Fibroblast of lung (primary cell): ENCODE measurements around the gene BTNL9. TPM values are rescaled to one million over a fixed set of nuclear protein-coding genes. Genes with fewer than 3 reads are reported as not detected.

ENCODE experiments used
- DNase-seq, 2 donors: peaks; one replicate each; pipeline versions ENCODE4 v3.0.0 to v3.0.0-alpha.2; 2010; ENCODE audit warnings: low read depth in 2 of 2
- H2AFZ ChIP-seq: 2 replicates; pipeline ENCODE4 v1.5.1; 2012; ENCODE audit warnings: low read length, control low read depth, inconsistent platforms
- H3K27ac ChIP-seq: 2 replicates; pipeline ENCODE4 v1.5.1; 2011; ENCODE audit warnings: low read length, control low read depth; ENCODE audit not compliant: insufficient read depth
- H3K27me3 ChIP-seq: 2 replicates; pipeline ENCODE4 v1.5.1; 2011; ENCODE audit warnings: mild to moderate bottlenecking, low read length; ENCODE audit not compliant: control insufficient read depth, insufficient read depth
- H3K36me3 ChIP-seq: 2 replicates; pipeline ENCODE4 v1.5.1; 2011; ENCODE audit warnings: low read length; ENCODE audit not compliant: control insufficient read depth, insufficient read depth
- H3K4me1 ChIP-seq: 2 replicates; pipeline ENCODE4 v1.5.1; 2011; ENCODE audit warnings: low read length; ENCODE audit not compliant: control insufficient read depth, insufficient read depth; ENCODE audit errors: extremely low read depth
- H3K4me2 ChIP-seq: 2 replicates; pipeline ENCODE4 v1.5.1; 2011; ENCODE audit warnings: low read length, control low read depth; ENCODE audit not compliant: insufficient read depth; ENCODE audit errors: extremely low read depth
- H3K4me3 ChIP-seq, 4 experiments: fragments of 200-600 bp in 1 of 4; sonication (generic) in 1 of 4; replicated peaks in 1 of 4; 2 replicates each; pipeline ENCODE4 v1.5.1; 2011 to 2016; ENCODE audit warnings: low read length in 4 of 4, low read depth in 3 of 4, mild to moderate bottlenecking in 3 of 4, control low read depth in 2 of 4, inconsistent platforms in 1 of 4, mixed read lengths in 1 of 4; ENCODE audit not compliant: insufficient read depth in 1 of 4; ENCODE audit errors: control extremely low read depth in 1 of 4
- H3K79me2 ChIP-seq: 2 replicates; pipeline ENCODE4 v1.5.1; 2012; ENCODE audit warnings: mild to moderate bottlenecking, low read length, inconsistent platforms; ENCODE audit not compliant: control insufficient read depth, insufficient read depth
- H3K9ac ChIP-seq: 2 replicates; pipeline ENCODE4 v1.5.1; 2011; ENCODE audit warnings: mild to moderate bottlenecking, low read length, control low read depth; ENCODE audit not compliant: insufficient read depth
- H3K9me3 ChIP-seq: 2 replicates; pipeline ENCODE4 v1.5.1; 2012; ENCODE audit warnings: low read depth, low read length; ENCODE audit not compliant: control insufficient read depth, insufficient read depth
- H4K20me1 ChIP-seq: 2 replicates; pipeline ENCODE4 v1.5.1; 2011; ENCODE audit warnings: low read length; ENCODE audit not compliant: control insufficient read depth, insufficient read depth; ENCODE audit errors: extremely low read depth
- CTCF ChIP-seq, 2 donors: IDR thresholded peaks in 1 of 2; conservative IDR thresholded peaks in 1 of 2; 1 replicate in 1 of 2; 2 replicates in 1 of 2; pipeline ENCODE4 v1.5.1; 2011 to 2012; ENCODE audit warnings: low read length in 2 of 2, control low read depth in 1 of 2, inconsistent platforms in 1 of 2, low read depth in 1 of 2, mild to moderate bottlenecking in 1 of 2
- EZH2 ChIP-seq: IDR thresholded peaks from 2 replicates; pipeline ENCODE4 v1.5.1; 2012; ENCODE audit warnings: low read length, control low read depth, mild to moderate bottlenecking; ENCODE audit errors: missing control alignments
- polyA plus RNA-seq, 2 donors: library from polyadenylated mRNA; depleted of rRNA in 1 of 2; stranded (reverse) in 1 of 2; unstranded in 1 of 2; fragments of >200 nt; gene quantifications; 2 replicates each; pipeline ENCODE4 v1.2.1, GENCODE V29; 2011 to 2012; ENCODE audit warnings: missing spikeins in 1 of 2
- total RNA-seq: library from RNA; depleted of rRNA; stranded (reverse); fragments of >200 nt; gene quantifications from 2 replicates; pipeline ENCODE4 v1.2.1, GENCODE V29; 2014

The BTNL9 gene
- total and polyA plus RNA-seq, 2 donors (not counting 1 experiment from before 2014, with no cell fraction given): not detected

- no peaks in the 10 kb centered on the region for H3K9me3 ChIP-seq
- peaks cover 6% of the 10 kb centered on the region for H3K27me3 ChIP-seq
- no peak overlapping the region for H3K27ac ChIP-seq
- H3K36me3 ChIP-seq: no peaks in the 10 kb centered on the region
- no peak overlapping the region for H2AFZ ChIP-seq
- DNase-seq: no peak
- TF ChIP-seq CTCF (conservative IDR thresholded peaks at IDR 0.05 in 1 of 2, IDR thresholded peaks at IDR 0.05 in 1 of 2; ENCODE audit: low read depth in 1 of 2, low read length in 2 of 2): no peak
- no peak for TF ChIP-seq EZH2
- H3K4me1 ChIP-seq: no peaks in the 10 kb centered on the region
- H4K20me1 ChIP-seq: no peaks in the 10 kb centered on the region
- no peak overlapping the region for H3K4me2 ChIP-seq
- H3K9ac ChIP-seq: no peak overlapping the region
- H3K79me2 ChIP-seq: no peaks in the 10 kb centered on the region
- no peak overlapping the region for H3K4me3 ChIP-seq
Observed at GRCh38 chr5:181105391-181106025, 65.4 kb downstream of the BTNL9 start.

- TF ChIP-seq CTCF (conservative IDR thresholded peaks at IDR 0.05 in 1 of 2, IDR thresholded peaks at IDR 0.05 in 1 of 2; ENCODE audit: low read depth in 1 of 2, low read length in 2 of 2) (no peak), EZH2 (no peak)
- H3K27ac ChIP-seq: no peak overlapping the region
- peaks cover 10% of the 10 kb centered on the region for H3K27me3 ChIP-seq
- H3K9me3 ChIP-seq: no peaks in the 10 kb centered on the region
- H2AFZ ChIP-seq: no peak overlapping the region
- H3K79me2 ChIP-seq: no peaks in the 10 kb centered on the region
- H3K36me3 ChIP-seq: no peaks in the 10 kb centered on the region
- no peaks in the 10 kb centered on the region for H4K20me1 ChIP-seq
- DNase-seq: no peak
- H3K4me1 ChIP-seq: no peaks in the 10 kb centered on the region
- H3K4me2 ChIP-seq: no peak overlapping the region
- no peak overlapping the region for H3K4me3 ChIP-seq
- H3K9ac ChIP-seq: no peak overlapping the region
Observed at GRCh38 chr5:181107699-181108098, 67.6 kb downstream of the BTNL9 start.

- Histone ChIP-seq H3K4me3 (no peak overlapping the region), H3K9ac (no peak overlapping the region), H2AFZ (no peak overlapping the region), H3K79me2 (no peaks in the 10 kb centered on the region), H3K27ac (no peak overlapping the region), H3K4me1 (no peaks in the 10 kb centered on the region), H3K27me3 (peaks cover 15% of the 10 kb centered on the region), H3K9me3 (no peaks in the 10 kb centered on the region), H3K36me3 (no peaks in the 10 kb centered on the region), H3K4me2 (no peak overlapping the region), H4K20me1 (no peaks in the 10 kb centered on the region)
- TF ChIP-seq CTCF (conservative IDR thresholded peaks at IDR 0.05 in 1 of 2, IDR thresholded peaks at IDR 0.05 in 1 of 2; ENCODE audit: low read depth in 1 of 2, low read length in 2 of 2): no peak
- no peak for TF ChIP-seq EZH2
- DNase-seq: no peak
Observed at GRCh38 chr5:181108578-181109165, 68.6 kb downstream of the BTNL9 start.
